HG03060 (cell line): ENCODE data around the gene TMEM139.
"Not testable (repeated sequence)": the region's sequence is repeated elsewhere in the genome, so short reads cannot be mapped to it uniquely, and the experiment has no call there.

Source experiments
- ATAC-seq: cut with Tn5 transposase; IDR thresholded peaks from one replicate; pipeline ENCODE4 v1.9.1; 2021; ENCODE audit warnings: low read depth, moderate number of reproducible peaks; ENCODE audit not compliant: unreplicated experiment

Gene TMEM139

GRCh38 chr7:143257501-143257900, 27.3 kb upstream of the TMEM139 start:
- ATAC-seq, result no peak

GRCh38 chr7:143258831-143259230, 25.9 kb upstream of the TMEM139 start:
- peak; percentile 29 for ATAC-seq

GRCh38 chr7:143259765-143260164, 25.0 kb upstream of the TMEM139 start:
- ATAC-seq, result no peak

GRCh38 chr7:143261901-143262300, 22.9 kb upstream of the TMEM139 start:
- ATAC-seq, result no peak

GRCh38 chr7:143263266-143264195, 21.2 kb upstream of the TMEM139 start, which contains the start of gene GSTK1:
GSTK1 (plus strand) TSS chr7:143263441; CDS start chr7:143263514, 73 bp downstream.
- ATAC-seq, result peak; percentile 90

- ATAC-seq, result not testable (repeated sequence)
Observed at GRCh38 chr7:143264196-143264568, 20.6 kb upstream of the TMEM139 start.

GRCh38 chr7:143265017-143265693, 19.6 kb upstream of the TMEM139 start:
- no peak for ATAC-seq

GRCh38 chr7:143269251-143269650, 15.5 kb upstream of the TMEM139 start:
- no peak for ATAC-seq

- no peak for ATAC-seq
Observed at GRCh38 chr7:143271240-143271639, 13.5 kb upstream of the TMEM139 start.

- no peak for ATAC-seq
Observed at GRCh38 chr7:143272871-143273270, 11.9 kb upstream of the TMEM139 start.

GRCh38 chr7:143279186-143280098, 5.3 kb upstream of the TMEM139 start:
- ATAC-seq, result no peak

GRCh38 chr7:143280160-143280559, 4.6 kb upstream of the TMEM139 start:
- no peak for ATAC-seq

GRCh38 chr7:143280566-143280965, 4.2 kb upstream of the TMEM139 start:
- no peak for ATAC-seq

GRCh38 chr7:143281529-143281928, 3.2 kb upstream of the TMEM139 start:
- ATAC-seq, result no peak

GRCh38 chr7:143282124-143282523, 2.6 kb upstream of the TMEM139 start:
- no peak for ATAC-seq

- no peak for ATAC-seq
Observed at GRCh38 chr7:143283381-143283780, 1.4 kb upstream of the TMEM139 start.

GRCh38 chr7:143285470-143285778, 666 bp downstream of the TMEM139 start:
- no peak for ATAC-seq

GRCh38 chr7:143285806-143286521, 1.2 kb downstream of the TMEM139 start:
- ATAC-seq, result no peak

GRCh38 chr7:143286522-143286890, 1.7 kb downstream of the TMEM139 start:
- no peak for ATAC-seq

GRCh38 chr7:143287339-143287934, 2.7 kb downstream of the TMEM139 start:
- ATAC-seq, result no peak
